Endodermal cell (in vitro differentiated cells): Measurements from ENCODE around the gene PIP5KL1. TPM values are rescaled to one million over a fixed set of nuclear protein-coding genes. Genes with fewer than 3 reads are reported as not detected.

ENCODE experiments used
- DNase-seq: peaks from one replicate; pipeline ENCODE4 v3.0.0-alpha.2; 2017
- H3K27ac ChIP-seq: 2 replicates; pipeline ENCODE4 v1.5.1; 2013; ENCODE audit warnings: mild to moderate bottlenecking, low read depth, low read length, moderate library complexity
- H3K27me3 ChIP-seq: 2 replicates; pipeline ENCODE4 v1.6.1; 2013; ENCODE audit warnings: mild to moderate bottlenecking, low read length, moderate library complexity; ENCODE audit not compliant: insufficient read depth, control insufficient read depth, poor library complexity, severe bottlenecking
- H3K36me3 ChIP-seq: 2 replicates; pipeline ENCODE4 v1.7.0; 2013; ENCODE audit warnings: mild to moderate bottlenecking, low read length, moderate library complexity; ENCODE audit not compliant: control insufficient read depth, insufficient read depth
- H3K4me1 ChIP-seq: one replicate; pipeline ENCODE4 v1.7.0; 2013; ENCODE audit warnings: low read length; ENCODE audit not compliant: control insufficient read depth, insufficient read depth
- H3K4me3 ChIP-seq: 2 replicates; pipeline ENCODE4 v1.5.1; 2013; ENCODE audit warnings: mild to moderate bottlenecking, low read length, moderate library complexity
- H3K9ac ChIP-seq: 2 replicates; pipeline ENCODE4 v1.6.1; 2013; ENCODE audit warnings: mild to moderate bottlenecking, low read length, moderate library complexity; ENCODE audit not compliant: poor library complexity, severe bottlenecking; ENCODE audit errors: extremely low read depth
- H3K9me3 ChIP-seq: 2 replicates; pipeline ENCODE4 v1.6.1; 2013; ENCODE audit warnings: mild to moderate bottlenecking, low read length, moderate library complexity; ENCODE audit not compliant: control insufficient read depth
- H3K27ac Mint-ChIP-seq: 2 replicates; pipeline ENCODE4 v1.8.0; 2020; ENCODE audit warnings: mixed read lengths
- H3K27me3 Mint-ChIP-seq: 2 replicates; pipeline ENCODE4 v1.8.0; 2021; ENCODE audit warnings: mild to moderate bottlenecking, mixed read lengths; ENCODE audit not compliant: insufficient read depth
- H3K36me3 Mint-ChIP-seq: 2 replicates; pipeline ENCODE4 v1.8.0; 2020; ENCODE audit warnings: low read depth, mixed read lengths
- H3K4me1 Mint-ChIP-seq: 2 replicates; pipeline ENCODE4 v1.8.0; 2020; ENCODE audit warnings: mixed read lengths
- H3K4me3 Mint-ChIP-seq: 2 replicates; pipeline ENCODE4 v1.8.0; 2020; ENCODE audit warnings: mild to moderate bottlenecking, moderate library complexity, mixed read lengths
- H3K9me3 Mint-ChIP-seq: 2 replicates; pipeline ENCODE4 v1.8.0; 2020; ENCODE audit warnings: mild to moderate bottlenecking, mixed read lengths
- CTCF ChIP-seq: fragments of 200-600 bp; sonication (generic); conservative IDR thresholded peaks from 2 replicates; pipeline ENCODE4 v1.5.0; 2021; ENCODE audit warnings: antibody characterized with exemption, mild to moderate bottlenecking
- WGBS, 2 experiments: methylation state at CpG; one replicate each; pipeline versions ENCODE4 v1.1.5 to v1.1.7; 2013; ENCODE audit warnings: missing lambda C conversion rate in 2 of 2, mixed read lengths in 1 of 2; ENCODE audit not compliant: insufficient coverage in 1 of 2, insufficient read length in 1 of 2; 5-methylcytosine and 5-hydroxymethylcytosine counted together
- total RNA-seq, 2 donors: library from RNA; stranded (reverse); fragmentation: NEBNext Ultra II Directional in 1 of 2; extraction: Animal tissue kit (Norgen Biotek cat#: 25700) in 1 of 2; gene quantifications; 2 replicates in 1 of 2; 3 replicates in 1 of 2; pipeline ENCODE4 v1.2.1, GENCODE V29; 2021

The PIP5KL1 gene
- total RNA-seq, 2 donors from 2014 or later: 6.6 to 9.3 TPM

DNA sequence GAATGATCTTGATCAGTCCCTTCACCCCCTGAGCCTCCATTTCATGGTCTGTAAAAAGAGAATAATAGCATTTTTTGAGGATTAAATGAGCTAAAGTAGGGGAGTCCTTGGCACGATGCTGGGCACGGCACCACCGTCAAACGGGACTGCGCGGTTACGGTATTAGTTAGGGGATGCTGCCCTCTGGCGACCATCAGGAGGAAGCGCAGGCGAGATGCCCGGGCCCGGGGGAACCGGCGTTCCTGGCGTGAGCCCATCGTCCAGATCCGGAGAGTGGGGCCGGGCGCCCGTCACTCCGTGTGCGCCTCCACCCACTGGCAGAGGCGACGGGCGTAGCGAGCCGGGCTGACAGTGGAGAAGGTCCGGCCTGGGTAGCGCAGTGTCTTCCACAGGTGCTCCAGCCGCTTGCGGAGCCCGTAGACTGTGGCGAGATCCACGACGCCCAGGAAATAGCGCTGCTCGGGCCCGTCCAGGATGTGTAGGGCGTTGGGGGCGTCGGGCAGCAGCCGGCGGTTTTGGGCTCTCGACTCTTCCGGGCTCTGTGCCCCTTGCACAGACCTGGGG, 8.9 kb downstream of the PIP5KL1 start:
- Histone ChIP-seq H3K4me3 (no peak overlapping the region), H3K9me3 (no peaks in the 10 kb centered on the region), H3K9ac (no peak overlapping the region), H3K27ac (no peak overlapping the region), H3K4me1 (no peaks in the 10 kb centered on the region), H3K27me3 (peaks cover 25% of the 10 kb centered on the region), H3K36me3 (no peaks in the 10 kb centered on the region)
- TF ChIP-seq CTCF: peak; percentile 99
- Mint-ChIP-seq H3K9me3 (no peaks in the 10 kb centered on the region), H3K27me3 (peaks cover 33% of the 10 kb centered on the region), H3K36me3 (no peaks in the 10 kb centered on the region), H3K4me3 (no peak overlapping the region), H3K27ac (no peak overlapping the region), H3K4me1 (no peaks in the 10 kb centered on the region)
- WGBS, 2 experiments: 19 to 25% methylated on average over 28 to 45 of the region's 45 CpGs
- peak; percentile 90 for DNase-seq

GRCh38 chr9:127920794-127921193, 9.8 kb downstream of the PIP5KL1 start:
- no peak for TF ChIP-seq CTCF
- H3K27ac ChIP-seq: no peak overlapping the region

GRCh38 chr9:127919253-127919815, 11.2 kb downstream of the PIP5KL1 start:
- H3K9me3 ChIP-seq: no peaks in the 10 kb centered on the region
- no peaks in the 10 kb centered on the region for H3K36me3 ChIP-seq
- H3K4me1 ChIP-seq: no peaks in the 10 kb centered on the region
- Mint-ChIP-seq H3K36me3 (no peaks in the 10 kb centered on the region), H3K27ac (no peak overlapping the region), H3K9me3 (no peaks in the 10 kb centered on the region), H3K4me3 (no peak overlapping the region), H3K27me3 (peaks cover 30% of the 10 kb centered on the region), H3K4me1 (no peaks in the 10 kb centered on the region)
- H3K27me3 ChIP-seq: peaks cover 18% of the 10 kb centered on the region
- WGBS, 2 experiments: 81 to 83% methylated on average over 4 to 8 of the region's 8 CpGs
- H3K4me3 ChIP-seq: no peak overlapping the region
- TF ChIP-seq CTCF: no peak
- no peak for DNase-seq
- H3K27ac ChIP-seq: no peak overlapping the region
- H3K9ac ChIP-seq: no peak overlapping the region

More at GRCh38 chr9:127920794-127921193, 9.8 kb downstream of the PIP5KL1 start:
- Mint-ChIP-seq H3K9me3 (no peaks in the 10 kb centered on the region), H3K4me3 (no peak overlapping the region), H3K36me3 (no peaks in the 10 kb centered on the region), H3K27me3 (peaks cover 33% of the 10 kb centered on the region), H3K27ac (no peak overlapping the region), H3K4me1 (no peaks in the 10 kb centered on the region)
- Histone ChIP-seq H3K4me1 (no peaks in the 10 kb centered on the region), H3K4me3 (no peak overlapping the region), H3K9ac (no peak overlapping the region), H3K9me3 (no peaks in the 10 kb centered on the region), H3K36me3 (no peaks in the 10 kb centered on the region), H3K27me3 (peaks cover 25% of the 10 kb centered on the region)
- 89 to 100% methylated on average over 5 to 7 of the region's 7 CpGs for WGBS, 2 experiments
- no peak for DNase-seq
